HepG2 (cell line): ENCODE results near the gene MC2R. TPM values are rescaled to one million over a fixed set of nuclear protein-coding genes. Genes with fewer than 3 reads are reported as not detected.

ENCODE experiments used
- ATAC-seq: fragments of 200-7000 bp; cut with Tn5 transposase; 3 replicates; pipeline ENCODE4 v1.9.1; 2020; ENCODE audit warnings: mild to moderate bottlenecking, moderate library complexity
- BruUV-seq: library from RNA; stranded (reverse); fragments of 400-500 nt; replicated peaks from 2 replicates; lab custom pipeline; 2021; lab: Mats Ljungman, UMichigan
- CTCF ChIA-PET: fragments of 300-600 bp; formaldehyde crosslinking; extraction: SDS; loops from one replicate; lab custom pipeline; 2021; ENCODE audit warnings: low total read pairs, inconsistent platforms, low intra/inter-chr PET ratio; lab: Yijun Ruan, JAX
- POLR2A ChIA-PET: fragments of 350-600 bp; sonication (Branson Sonifier 250); formaldehyde crosslinking; loops from one replicate; lab custom pipeline; 2020; ENCODE audit warnings: antibody characterized with exemption, inconsistent platforms; lab: Yijun Ruan, JAX
- DNase-seq: peaks from one replicate; pipeline ENCODE4 v3.0.0-alpha.2; 2015; ENCODE audit warnings: low spot score
- FAIRE-seq: peaks from 3 replicates; lab custom pipeline; 2011; peaks lifted over from hg19 to GRCh38; lab: Jason Lieb, UNC
- H2AFZ ChIP-seq: one replicate; pipeline ENCODE4 v1.6.1; 2011; ENCODE audit warnings: low read length, inconsistent platforms
- H3K27ac ChIP-seq: fragments of 300-600 bp; 3 replicates; pipeline ENCODE4 v1.8.0; 2011; ENCODE audit warnings: mixed run types, mild to moderate bottlenecking, mixed read lengths, low read length, inconsistent platforms; ENCODE audit not compliant: insufficient read depth; ENCODE audit errors: extremely low read length
- H3K27me3 ChIP-seq, 2 experiments: fragments of 200-600 bp in 1 of 2; 2 replicates in 1 of 2; 3 replicates in 1 of 2; pipeline versions ENCODE4 v1.6.0 to v1.8.0; 2011; ENCODE audit warnings: low read length in 2 of 2, mild to moderate bottlenecking in 2 of 2, moderate library complexity in 2 of 2, inconsistent platforms in 1 of 2; ENCODE audit not compliant: insufficient read depth in 2 of 2, control insufficient read depth in 1 of 2
- H3K36me3 ChIP-seq, 2 experiments: fragments of 200-600 bp in 1 of 2; replicated peaks in 1 of 2; 2 replicates in 1 of 2; 3 replicates in 1 of 2; pipeline versions ENCODE4 v1.5.1 to v1.8.0; 2011; ENCODE audit warnings: low read length in 2 of 2, inconsistent platforms in 1 of 2; ENCODE audit not compliant: insufficient read depth in 2 of 2, control insufficient read depth in 1 of 2
- H3K4me1 ChIP-seq: 2 replicates; pipeline ENCODE4 v1.5.1; 2012; ENCODE audit warnings: low read length, inconsistent platforms; ENCODE audit not compliant: insufficient read depth
- H3K4me2 ChIP-seq: 2 replicates; pipeline ENCODE4 v1.6.0; 2011; ENCODE audit warnings: low read depth, low read length, inconsistent platforms
- H3K4me3 ChIP-seq, 3 experiments: fragments of 200-600 bp in 1 of 3; sonication (generic), shearing (Covaris generic) in 1 of 3; replicated peaks in 1 of 3; 2 replicates each; pipeline ENCODE4 v1.5.1; 2011 to 2016; ENCODE audit warnings: low read length in 3 of 3, inconsistent platforms in 2 of 3, low read depth in 2 of 3, mild to moderate bottlenecking in 2 of 3, control low read depth in 1 of 3, mixed read lengths in 1 of 3; ENCODE audit not compliant: insufficient read depth in 1 of 3
- H3K79me2 ChIP-seq: one replicate; pipeline ENCODE4 v1.6.1; 2011; ENCODE audit warnings: low read length, inconsistent platforms; ENCODE audit not compliant: insufficient read depth
- H3K9ac ChIP-seq: 2 replicates; pipeline ENCODE4 v1.6.0; 2011; ENCODE audit warnings: mild to moderate bottlenecking, low read depth, low read length, inconsistent platforms; ENCODE audit not compliant: insufficient read depth
- H3K9me3 ChIP-seq: 2 replicates; pipeline ENCODE4 v1.5.1; 2012; ENCODE audit warnings: mild to moderate bottlenecking, low read length
- H4K20me1 ChIP-seq: 2 replicates; pipeline ENCODE4 v1.6.0; 2011; ENCODE audit warnings: inconsistent platforms, mild to moderate bottlenecking, low read length, moderate library complexity; ENCODE audit not compliant: insufficient read depth
- ARID5B ChIP-seq: IDR thresholded peaks from 2 replicates; pipeline ENCODE4 v1.4.0; 2020; ENCODE audit warnings: mild to moderate bottlenecking, missing genetic modification reagents
- ESRRA ChIP-seq: sonication (generic); formaldehyde crosslinking; IDR thresholded peaks from 2 replicates; pipeline ENCODE4 v1.5.1; 2020; ENCODE audit warnings: mild to moderate bottlenecking, low read depth, missing genetic modification reagents
- FIP1L1 ChIP-seq: fragments of 200-400 bp; formaldehyde crosslinking; IDR thresholded peaks from 2 replicates; pipeline ENCODE4 v1.6.1; 2018; ENCODE audit warnings: low read depth, mild to moderate bottlenecking, low read length, moderate library complexity, borderline replicate concordance; ENCODE audit not compliant: insufficient read depth
- MLX ChIP-seq: IDR thresholded peaks from 2 replicates; pipeline ENCODE4 v1.6.1; 2016
- PBX2 ChIP-seq: IDR thresholded peaks from 2 replicates; pipeline ENCODE4 v1.6.1; 2016; ENCODE audit warnings: control low read depth
- RARA ChIP-seq: IDR thresholded peaks from 2 replicates; pipeline ENCODE4 v1.6.1; 2016; ENCODE audit warnings: missing genetic modification reagents, missing compliant biosample characterization
- SALL1 ChIP-seq: sonication (generic); formaldehyde crosslinking; IDR thresholded peaks from 2 replicates; pipeline ENCODE4 v1.8.0; 2022; ENCODE audit warnings: mild to moderate bottlenecking, missing genetic modification reagents
- SP5 ChIP-seq: IDR thresholded peaks from 2 replicates; pipeline ENCODE4 v1.6.1; 2016; ENCODE audit warnings: low read depth, borderline replicate concordance
- SYNCRIP ChIP-seq: fragments of 200-400 bp; formaldehyde crosslinking; IDR thresholded peaks from 2 replicates; pipeline ENCODE4 v1.6.1; 2018; ENCODE audit warnings: mild to moderate bottlenecking, low read depth, low read length; ENCODE audit not compliant: insufficient read depth
- TBP ChIP-seq: sonication (generic); formaldehyde crosslinking; IDR thresholded peaks from 2 replicates; pipeline ENCODE4 v1.5.0; 2020; ENCODE audit warnings: missing genetic modification reagents
- TCF7 ChIP-seq: sonication (generic); IDR thresholded peaks from 2 replicates; pipeline ENCODE4 v1.6.1; 2016; ENCODE audit warnings: antibody characterized with exemption, low read depth
- TEAD3 ChIP-seq: optimal IDR thresholded peaks from 2 replicates; pipeline ENCODE3; 2016; ENCODE audit warnings: borderline replicate concordance
- ZBTB42 ChIP-seq: sonication (generic); formaldehyde crosslinking; IDR thresholded peaks from 2 replicates; pipeline ENCODE4 v1.5.0; 2020; ENCODE audit warnings: mild to moderate bottlenecking, missing genetic modification reagents
- ZNF264 ChIP-seq: sonication (generic); formaldehyde crosslinking; IDR thresholded peaks from 2 replicates; pipeline ENCODE4 v1.4.0; 2020; ENCODE audit warnings: missing genetic modification reagents
- ZNF441 ChIP-seq: sonication (generic); formaldehyde crosslinking; IDR thresholded peaks from 2 replicates; pipeline ENCODE4 v1.7.0; 2021; ENCODE audit warnings: missing genetic modification reagents, borderline replicate concordance
- ZSCAN25 ChIP-seq: sonication (generic); formaldehyde crosslinking; IDR thresholded peaks from 2 replicates; pipeline ENCODE4 v1.8.0; 2022; ENCODE audit warnings: mild to moderate bottlenecking, missing genetic modification reagents
- WGBS: methylation state at CpG from one replicate; pipeline ENCODE4 v1.1.6; 2017; ENCODE audit warnings: low lambda C conversion rate; 5-methylcytosine and 5-hydroxymethylcytosine counted together
- in situ Hi-C: cut with HindIII; loops from 2 replicates; pipeline ENCODE4 v1.10.0; 2017; ENCODE audit warnings: low pct_unique_long_range_greater_than_20kb; ENCODE audit not compliant: extremely low pct_ligation_motif_present
- intact Hi-C: fragments of 100-400 bp; cut with micrococcal nuclease; formaldehyde crosslinking; loops from one replicate; pipeline ENCODE4 v1.10.0; 2022; ENCODE audit not compliant: unreplicated experiment
- polyA plus RNA-seq, 8 experiments: library from polyadenylated mRNA; depleted of rRNA in 3 of 8; stranded (reverse) in 7 of 8; unstranded in 1 of 8; fragments of >200 nt; fragmentation: Illumina TruSeq in 4 of 8; extraction: Trizol in 4 of 8; gene quantifications; 2 replicates each; pipeline versions ENCODE4 v1.2.1 to v1.2.3, GENCODE V29; 2011 to 2016; ENCODE audit warnings: low read depth in 4 of 8, missing spikeins in 1 of 8, mixed read lengths in 1 of 8; ENCODE audit not compliant: insufficient read depth in 1 of 8
- total RNA-seq, 5 experiments: library from RNA; depleted of rRNA; stranded (reverse); fragments of >200 nt; fragmentation: Illumina TruSeq; extraction: Trizol; gene quantifications; 2 replicates each; pipeline ENCODE4 v1.2.3, GENCODE V29; 2016; ENCODE audit warnings: low read depth in 1 of 5

The MC2R gene
- total and polyA plus RNA-seq, 2 of the 13 experiments (the other 11 are each of a cell fraction or from before 2014, with no cell fraction given): not detected

- intact Hi-C loops: no loop called here
- no peaks in the 10 kb centered on the region for H3K36me3 ChIP-seq
- TF ChIP-seq ESRRA: peak; percentile 33; the same call in 1 of the 2 replicates
- TF ChIP-seq ZSCAN25 (CRISPR knock-in tag): no peak
- TF ChIP-seq ZNF264 (CRISPR knock-in tag): peak; percentile 60; the same call in 1 of the 2 replicates
- TF ChIP-seq FIP1L1: no peak
- TF ChIP-seq TCF7: no peak
- TF ChIP-seq PBX2 (CRISPR knock-in tag): no peak
- peak; percentile 50; the same call in 1 of the 2 replicates for TF ChIP-seq SP5 (CRISPR knock-in tag)
- peak; percentile 74 for TF ChIP-seq TEAD3 (CRISPR knock-in tag)
- peak; percentile 49 for TF ChIP-seq RARA (CRISPR knock-in tag)
- peak; percentile 30; the same call in 1 of the 2 replicates for TF ChIP-seq SALL1 (CRISPR knock-in tag)
- no peak for TF ChIP-seq TBP (CRISPR knock-in tag)
- no peak for TF ChIP-seq SYNCRIP
- 0 out of 2 replicates have a peak, but pooled peaks have one; percentile 40 for TF ChIP-seq ZNF441 (CRISPR knock-in tag)
- TF ChIP-seq MLX (CRISPR knock-in tag): peak; percentile 22; the same call in 1 of the 2 replicates
- TF ChIP-seq ZBTB42 (CRISPR knock-in tag): no peak
- peak; percentile 44; the same call in 1 of the 2 replicates for TF ChIP-seq ARID5B (CRISPR knock-in tag)
- TF ChIP-seq, all 625 proteins: peak for 9
- in situ Hi-C loops: no loop called here
- POLR2A ChIA-PET: no interaction called here
- H3K27me3 ChIP-seq: peaks cover 5 to 47% of the 10 kb centered on the region in 2 experiments; a peak in 4 of 5 replicates
- H3K79me2 ChIP-seq: no peaks in the 10 kb centered on the region
- H3K4me3 ChIP-seq: no peak overlapping the region
- no TSS peak for BruUV-seq
- DNase-seq: peak; percentile 28
- no peak overlapping the region for H2AFZ ChIP-seq
- FAIRE-seq: no peak
- no peak overlapping the region for H3K9ac ChIP-seq
- no peak overlapping the region for H3K27ac ChIP-seq
- H3K9me3 ChIP-seq: no peaks in the 10 kb centered on the region
- CTCF ChIA-PET: no interaction called here
- H4K20me1 ChIP-seq: no peaks in the 10 kb centered on the region
- 6% methylated on average over 8 of the region's 8 CpGs for WGBS
- H3K4me2 ChIP-seq: no peak overlapping the region
- H3K4me1 ChIP-seq: peaks cover 8% of the 10 kb centered on the region
- ATAC-seq: peak; percentile 95
Observed at GRCh38 chr18:13918898-13919297, 3.6 kb upstream of the MC2R start.
